DOHH2 (cell line): Measurements from ENCODE around the gene NUCKS1.

Experiments used
- H3F3A ChIP-seq: fragments of 200-600 bp; sonication (generic), shearing (Covaris generic); 2 replicates; pipeline ENCODE4 v1.6.0; 2016; ENCODE audit warnings: antibody characterized with exemption, mild to moderate bottlenecking; ENCODE audit not compliant: control insufficient read depth, insufficient read depth
- H3K27ac ChIP-seq: fragments of 200-600 bp; sonication (generic); 2 replicates; pipeline ENCODE4 v1.5.1; 2014; ENCODE audit warnings: low read depth, mild to moderate bottlenecking, low read length, moderate library complexity
- H3K27me3 ChIP-seq: fragments of 200-600 bp; sonication (generic); 2 replicates; pipeline ENCODE4 v1.6.1; 2014; ENCODE audit warnings: mild to moderate bottlenecking, low read length, mixed read lengths; ENCODE audit not compliant: control insufficient read depth
- H3K36me3 ChIP-seq: fragments of 200-600 bp; sonication (generic); 2 replicates; pipeline ENCODE4 v1.6.1; 2014; ENCODE audit warnings: mild to moderate bottlenecking, low read length, moderate library complexity, mixed read lengths; ENCODE audit not compliant: control insufficient read depth
- H3K4me1 ChIP-seq: fragments of 200-600 bp; sonication (generic); 2 replicates; pipeline ENCODE4 v1.6.1; 2014; ENCODE audit warnings: mild to moderate bottlenecking, low read length, mixed read lengths; ENCODE audit not compliant: control insufficient read depth
- H3K4me2 ChIP-seq: fragments of 200-600 bp; sonication (generic); 2 replicates; pipeline ENCODE4 v1.6.0; 2014; ENCODE audit warnings: mild to moderate bottlenecking, low read length, moderate library complexity
- H3K4me3 ChIP-seq: fragments of 200-600 bp; sonication (generic); 2 replicates; pipeline ENCODE4 v1.5.1; 2014; ENCODE audit warnings: mild to moderate bottlenecking, low read length, mixed read lengths
- H3K79me2 ChIP-seq: fragments of 200-600 bp; sonication (generic); 2 replicates; pipeline ENCODE4 v1.6.1; 2014; ENCODE audit warnings: mild to moderate bottlenecking, low read length, mixed read lengths; ENCODE audit not compliant: control insufficient read depth
- H3K9me2 ChIP-seq: fragments of 200-600 bp; sonication (generic); replicated peaks from 2 replicates; pipeline ENCODE4 v1.6.1; 2014; ENCODE audit warnings: mild to moderate bottlenecking, low read length, mixed read lengths; ENCODE audit not compliant: control insufficient read depth
- H3K9me3 ChIP-seq: fragments of 200-600 bp; sonication (generic); 2 replicates; pipeline ENCODE4 v1.6.1; 2014; ENCODE audit warnings: antibody characterized with exemption, low read length, mixed read lengths; ENCODE audit not compliant: control insufficient read depth, insufficient read depth
- H4K20me1 ChIP-seq: fragments of 200-600 bp; sonication (generic); 2 replicates; pipeline ENCODE4 v1.6.0; 2014; ENCODE audit warnings: low read depth, mild to moderate bottlenecking, antibody characterized with exemption, low read length, moderate library complexity; ENCODE audit not compliant: control insufficient read depth, insufficient read depth
- EZH2phosphoT487 ChIP-seq: fragments of 200-600 bp; sonication (generic); IDR thresholded peaks from 2 replicates; pipeline ENCODE4 v1.6.1; 2017; ENCODE audit warnings: borderline replicate concordance, mild to moderate bottlenecking, antibody characterized with exemption, low read length, moderate library complexity, mixed read lengths
- TF ChIP-seq, protein P1 (sequence below): fragments of 200-600 bp; sonication (generic); IDR thresholded peaks from one replicate; pipeline ENCODE4 v1.5.1; 2014; ENCODE audit warnings: antibody characterized with exemption, mild to moderate bottlenecking, low read depth, low read length; ENCODE audit not compliant: poor library complexity, severe bottlenecking

Gene NUCKS1

GRCh38 chr1:205700865-205701401 is 49.0 kb downstream of the NUCKS1 start:
- peaks cover 11% of the 10 kb centered on the region; the same call in 1 of the 2 replicates for H3F3A ChIP-seq
- no peak overlapping the region for H3K27ac ChIP-seq
- H3K9me2 ChIP-seq, result no peaks in the 10 kb centered on the region
- H3K36me3 ChIP-seq, result peaks cover 24% of the 10 kb centered on the region
- TF ChIP-seq EZH2phosphoT487, result no peak
- TF ChIP-seq, protein P1, sequence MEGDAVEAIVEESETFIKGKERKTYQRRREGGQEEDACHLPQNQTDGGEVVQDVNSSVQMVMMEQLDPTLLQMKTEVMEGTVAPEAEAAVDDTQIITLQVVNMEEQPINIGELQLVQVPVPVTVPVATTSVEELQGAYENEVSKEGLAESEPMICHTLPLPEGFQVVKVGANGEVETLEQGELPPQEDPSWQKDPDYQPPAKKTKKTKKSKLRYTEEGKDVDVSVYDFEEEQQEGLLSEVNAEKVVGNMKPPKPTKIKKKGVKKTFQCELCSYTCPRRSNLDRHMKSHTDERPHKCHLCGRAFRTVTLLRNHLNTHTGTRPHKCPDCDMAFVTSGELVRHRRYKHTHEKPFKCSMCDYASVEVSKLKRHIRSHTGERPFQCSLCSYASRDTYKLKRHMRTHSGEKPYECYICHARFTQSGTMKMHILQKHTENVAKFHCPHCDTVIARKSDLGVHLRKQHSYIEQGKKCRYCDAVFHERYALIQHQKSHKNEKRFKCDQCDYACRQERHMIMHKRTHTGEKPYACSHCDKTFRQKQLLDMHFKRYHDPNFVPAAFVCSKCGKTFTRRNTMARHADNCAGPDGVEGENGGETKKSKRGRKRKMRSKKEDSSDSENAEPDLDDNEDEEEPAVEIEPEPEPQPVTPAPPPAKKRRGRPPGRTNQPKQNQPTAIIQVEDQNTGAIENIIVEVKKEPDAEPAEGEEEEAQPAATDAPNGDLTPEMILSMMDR, result no peak
- no peaks in the 10 kb centered on the region for H3K79me2 ChIP-seq
- H3K4me2 ChIP-seq, result no peak overlapping the region
- no peaks in the 10 kb centered on the region for H3K27me3 ChIP-seq
- peaks cover 5% of the 10 kb centered on the region for H3K4me1 ChIP-seq
- H3K4me3 ChIP-seq, result no peak overlapping the region
- no peaks in the 10 kb centered on the region for H4K20me1 ChIP-seq
- H3K9me3 ChIP-seq, result no peaks in the 10 kb centered on the region

GRCh38 chr1:205699416-205699815 is 50.6 kb downstream of the NUCKS1 start:
- H3K27ac ChIP-seq, result no peak overlapping the region
- peaks cover 8% of the 10 kb centered on the region; the same call in 1 of the 2 replicates for H3F3A ChIP-seq
- H4K20me1 ChIP-seq, result no peaks in the 10 kb centered on the region
- H3K4me1 ChIP-seq, result no peaks in the 10 kb centered on the region
- peaks cover 15% of the 10 kb centered on the region for H3K36me3 ChIP-seq
- no peak overlapping the region for H3K4me3 ChIP-seq
- no peaks in the 10 kb centered on the region for H3K79me2 ChIP-seq
- no peak for TF ChIP-seq EZH2phosphoT487
- TF ChIP-seq, protein P1, result no peak
- no peaks in the 10 kb centered on the region for H3K9me2 ChIP-seq
- H3K4me2 ChIP-seq, result no peak overlapping the region
- H3K27me3 ChIP-seq, result no peaks in the 10 kb centered on the region
- H3K9me3 ChIP-seq, result no peaks in the 10 kb centered on the region

DNA sequence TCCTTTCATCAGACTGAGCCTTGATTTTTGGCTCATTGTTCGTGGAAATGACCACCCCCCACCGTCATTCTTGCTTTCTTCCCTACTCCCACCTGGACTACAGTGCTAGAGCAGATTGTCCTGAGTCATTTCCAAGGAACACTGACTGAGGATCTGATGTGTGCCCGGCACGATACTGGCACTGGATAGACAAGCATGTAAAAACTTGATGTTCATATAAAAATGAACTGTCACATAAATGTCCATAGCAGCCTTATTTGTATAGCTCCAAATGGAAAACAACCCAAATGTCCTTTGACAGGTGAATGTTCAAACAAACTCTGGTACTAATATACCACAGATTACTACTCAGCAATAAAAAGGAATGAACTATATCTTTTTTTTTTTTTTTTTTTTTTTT is 51.1 kb downstream of the NUCKS1 start:
- Histone ChIP-seq H3K27me3 (no peaks in the 10 kb centered on the region), H3K36me3 (peaks cover 10% of the 10 kb centered on the region), H3K79me2 (no peaks in the 10 kb centered on the region), H3K4me2 (no peak overlapping the region), H3K9me2 (no peaks in the 10 kb centered on the region), H3K9me3 (no peaks in the 10 kb centered on the region), H3K4me1 (peaks cover 4% of the 10 kb centered on the region), H3K4me3 (no peak overlapping the region), H3F3A (peaks cover 5% of the 10 kb centered on the region; the same call in 1 of the 2 replicates), H4K20me1 (no peaks in the 10 kb centered on the region), H3K27ac (no peak overlapping the region)
- TF ChIP-seq, protein P1, result no peak
- no peak for TF ChIP-seq EZH2phosphoT487
